Thyroid gland (tissue), 4 donors: ENCODE results near the gene ELAVL4. TPM values are rescaled to one million over a fixed set of nuclear protein-coding genes. Genes with fewer than 3 reads are reported as not detected.
"Not testable (repeated sequence)": the region's sequence is repeated elsewhere in the genome, so short reads cannot be mapped to it uniquely, and the experiment has no call there.

Source experiments
- DNase-seq, 2 donors: peaks; one replicate each; pipeline ENCODE4 v3.0.0-alpha.2; 2019
- H3K27ac ChIP-seq, 3 donors: fragments of 200-600 bp; sonication (generic); 1 replicate in 2 of 3; 2 replicates in 1 of 3; pipeline ENCODE4 v1.5.1; 2016 to 2019; ENCODE audit warnings: mild to moderate bottlenecking in 1 of 3, moderate library complexity in 1 of 3
- H3K27me3 ChIP-seq: fragments of 200-600 bp; sonication (generic); one replicate; pipeline ENCODE4 v1.5.1; 2019
- H3K36me3 ChIP-seq, 2 donors: fragments of 200-600 bp; sonication (generic); one replicate each; pipeline ENCODE4 v1.5.1; 2016 to 2019
- H3K4me1 ChIP-seq, 2 donors: fragments of 200-600 bp; sonication (generic); one replicate each; pipeline ENCODE4 v1.5.1; 2017 to 2019
- H3K4me3 ChIP-seq, 3 donors: fragments of 200-600 bp; sonication (generic); replicated peaks in 1 of 3; 1 replicate in 2 of 3; 2 replicates in 1 of 3; pipeline ENCODE4 v1.5.1; 2016; ENCODE audit warnings: mild to moderate bottlenecking in 1 of 3
- H3K9me3 ChIP-seq: fragments of 200-600 bp; sonication (generic); one replicate; pipeline ENCODE4 v1.5.1; 2017
- POLR2A ChIP-seq, 2 donors: fragments of 450-650 bp; IDR thresholded peaks; one replicate each; pipeline ENCODE4 v1.6.1; 2017; ENCODE audit warnings: antibody characterized with exemption in 2 of 2, mild to moderate bottlenecking in 2 of 2, moderate library complexity in 1 of 2
- WGBS, 2 donors: methylation state at CpG; one replicate each; pipeline ENCODE4 v1.1.5; 2017; 5-methylcytosine and 5-hydroxymethylcytosine counted together
- intact Hi-C: fragments of 100-400 bp; cut with DNase I; formaldehyde crosslinking; loops from one replicate; pipeline ENCODE4 v1.15.1; 2023
- total RNA-seq, 4 donors: library from RNA; depleted of rRNA; stranded (reverse); fragments of >200 nt; gene quantifications; one replicate each; pipeline ENCODE4 v1.2.3, GENCODE V29; 2016
- TF ChIP-seq, protein P1 (sequence below), 6 experiments: fragments of 200-600 bp in 3 of 6; fragments of 450-650 bp in 3 of 6; sonication (generic) in 3 of 6; IDR thresholded peaks; one replicate each; pipeline ENCODE4 v1.5.1; 2016 to 2019; ENCODE audit warnings: antibody characterized with exemption in 6 of 6, mild to moderate bottlenecking in 2 of 6, inconsistent platforms in 1 of 6, moderate library complexity in 1 of 6

ELAVL4 gene
- total RNA-seq, 4 donors from 2014 or later, result not detected

DNA sequence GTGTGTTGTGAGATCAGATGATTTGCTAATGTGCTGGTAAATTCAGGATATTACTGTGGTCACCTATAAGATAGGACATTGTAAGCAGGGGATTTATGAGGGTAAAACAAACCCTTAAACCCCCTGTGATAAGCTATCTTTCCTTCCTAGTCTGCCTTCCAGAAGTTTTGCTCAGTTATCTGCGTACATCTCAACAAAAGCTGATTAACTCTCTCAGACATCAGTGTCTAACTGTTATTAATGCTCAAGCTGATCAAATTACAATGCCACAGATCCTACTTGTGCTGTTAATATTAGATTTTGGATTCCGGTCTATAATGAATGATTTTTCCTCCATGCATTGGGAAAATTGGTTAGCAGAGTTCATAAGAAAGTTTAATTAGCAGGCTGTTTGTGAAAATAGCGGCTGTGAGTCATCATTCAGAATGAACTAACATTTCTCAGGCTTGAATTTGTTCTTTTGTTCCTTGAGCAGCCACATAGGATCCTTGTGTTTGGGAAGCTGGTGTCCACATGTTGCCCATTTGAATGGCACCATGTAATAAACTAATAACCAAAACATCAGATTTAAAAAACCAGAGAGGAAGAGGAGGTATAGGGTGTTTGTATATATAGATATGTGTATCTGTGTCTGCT, 48.7 kb downstream of the ELAVL4 start:
- WGBS, 2 donors, result 91 to 94% methylated on average over 3 of the region's 3 CpGs
- Histone ChIP-seq H3K36me3 (no peaks in the 10 kb centered on the region), H3K27ac (no peak overlapping the region), H3K27me3 (no peaks in the 10 kb centered on the region), H3K4me3 (no peak overlapping the region), H3K4me1 (no peaks in the 10 kb centered on the region), H3K9me3 (no peaks in the 10 kb centered on the region)
- intact Hi-C loops, result no loop called here
- no peak for DNase-seq
- no peak for TF ChIP-seq POLR2A (IDR thresholded peaks at IDR 0.05)
- TF ChIP-seq, protein P1, sequence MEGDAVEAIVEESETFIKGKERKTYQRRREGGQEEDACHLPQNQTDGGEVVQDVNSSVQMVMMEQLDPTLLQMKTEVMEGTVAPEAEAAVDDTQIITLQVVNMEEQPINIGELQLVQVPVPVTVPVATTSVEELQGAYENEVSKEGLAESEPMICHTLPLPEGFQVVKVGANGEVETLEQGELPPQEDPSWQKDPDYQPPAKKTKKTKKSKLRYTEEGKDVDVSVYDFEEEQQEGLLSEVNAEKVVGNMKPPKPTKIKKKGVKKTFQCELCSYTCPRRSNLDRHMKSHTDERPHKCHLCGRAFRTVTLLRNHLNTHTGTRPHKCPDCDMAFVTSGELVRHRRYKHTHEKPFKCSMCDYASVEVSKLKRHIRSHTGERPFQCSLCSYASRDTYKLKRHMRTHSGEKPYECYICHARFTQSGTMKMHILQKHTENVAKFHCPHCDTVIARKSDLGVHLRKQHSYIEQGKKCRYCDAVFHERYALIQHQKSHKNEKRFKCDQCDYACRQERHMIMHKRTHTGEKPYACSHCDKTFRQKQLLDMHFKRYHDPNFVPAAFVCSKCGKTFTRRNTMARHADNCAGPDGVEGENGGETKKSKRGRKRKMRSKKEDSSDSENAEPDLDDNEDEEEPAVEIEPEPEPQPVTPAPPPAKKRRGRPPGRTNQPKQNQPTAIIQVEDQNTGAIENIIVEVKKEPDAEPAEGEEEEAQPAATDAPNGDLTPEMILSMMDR (IDR thresholded peaks at IDR 0.05), result no peak

DNA sequence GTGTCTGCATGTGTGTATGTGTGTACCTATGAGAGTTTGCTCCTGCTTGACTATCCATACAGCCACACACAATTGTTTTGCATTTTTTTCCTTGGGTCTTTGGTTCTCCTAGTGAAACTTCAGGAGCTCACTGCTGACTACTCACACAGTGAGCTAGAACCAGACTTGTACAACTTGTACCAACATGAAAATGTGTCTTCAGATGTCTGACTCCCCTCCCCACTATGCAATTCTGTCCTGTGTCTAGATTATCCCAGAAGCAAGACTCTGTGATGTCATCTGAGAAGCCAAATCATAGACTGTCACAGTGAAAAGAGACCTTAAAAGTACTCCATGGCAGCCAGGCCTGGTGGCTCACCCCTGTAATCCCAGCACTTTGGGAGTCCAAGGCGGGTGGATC, 49.7 kb downstream of the ELAVL4 start:
- no peak for DNase-seq
- no peak overlapping the region for H3K4me3 ChIP-seq
- no peak overlapping the region for H3K27ac ChIP-seq
- H3K9me3 ChIP-seq, result no peaks in the 10 kb centered on the region
- intact Hi-C loops, result no loop called here
- 91 to 100% methylated on average over 1 of the region's 1 CpG for WGBS, 2 donors
- no peaks in the 10 kb centered on the region for H3K27me3 ChIP-seq
- H3K4me1 ChIP-seq, result no peaks in the 10 kb centered on the region
- no peak for TF ChIP-seq POLR2A (IDR thresholded peaks at IDR 0.05)
- TF ChIP-seq, protein P1 (IDR thresholded peaks at IDR 0.05), result no peak
- H3K36me3 ChIP-seq, result no peaks in the 10 kb centered on the region

DNA sequence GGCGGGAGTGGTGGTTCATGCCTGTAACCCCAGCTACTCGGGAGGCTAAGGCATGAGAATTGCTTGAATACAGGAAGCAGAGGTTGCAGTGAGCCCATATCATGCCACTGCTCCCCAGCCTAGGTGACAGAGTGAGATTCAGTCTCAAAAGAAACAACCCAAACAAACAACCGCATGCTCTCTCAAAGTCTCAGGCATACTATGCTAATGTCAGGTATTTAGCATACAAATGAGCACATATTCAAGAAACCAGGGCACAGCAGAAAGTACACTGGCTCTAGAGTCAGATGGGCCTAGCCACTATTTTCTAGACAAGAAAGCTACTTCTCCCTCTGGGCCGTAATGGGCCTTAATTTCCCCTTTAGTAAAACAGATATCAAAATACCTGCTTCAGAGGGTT, 55.0 kb downstream of the ELAVL4 start:
- H3K27ac ChIP-seq, result no peak overlapping the region
- H3K27me3 ChIP-seq, result no peaks in the 10 kb centered on the region
- H3K9me3 ChIP-seq, result no peaks in the 10 kb centered on the region
- WGBS, 2 donors, result 79 to 84% methylated on average over 4 of the region's 4 CpGs
- H3K36me3 ChIP-seq, result no peaks in the 10 kb centered on the region
- no peak overlapping the region for H3K4me3 ChIP-seq
- no peak for DNase-seq
- H3K4me1 ChIP-seq, result no peaks in the 10 kb centered on the region
- TF ChIP-seq, protein P1 (IDR thresholded peaks at IDR 0.05), result no peak
- TF ChIP-seq POLR2A (IDR thresholded peaks at IDR 0.05), result no peak
- intact Hi-C loops, result no loop called here

DNA sequence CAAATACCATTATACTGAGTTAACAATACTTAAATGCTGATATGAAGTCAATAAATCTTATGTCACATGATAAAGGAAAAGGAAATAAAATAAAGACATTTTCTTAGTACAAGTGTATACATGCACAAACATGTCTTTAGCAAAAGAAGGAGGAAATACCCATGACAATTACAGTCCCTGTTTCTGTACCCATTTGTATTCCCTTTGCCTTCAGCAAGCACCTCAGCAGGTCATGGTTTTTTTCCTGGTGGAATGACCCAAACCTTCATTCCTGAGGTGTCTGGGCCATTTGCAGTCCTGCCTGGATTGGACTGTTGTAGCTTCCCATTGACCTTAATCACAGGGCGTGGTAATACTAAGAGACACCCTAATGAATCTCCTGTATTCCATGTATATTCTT, 57.6 kb downstream of the ELAVL4 start:
- H3K4me1 ChIP-seq, H3K36me3 ChIP-seq, H3K27ac ChIP-seq, intact Hi-C loops, DNase-seq, H3K9me3 ChIP-seq, H3K27me3 ChIP-seq, H3K4me3 ChIP-seq: not testable (repeated sequence)
- WGBS, 2 donors, result 85 to 97% methylated on average over 1 of the region's 1 CpG

DNA sequence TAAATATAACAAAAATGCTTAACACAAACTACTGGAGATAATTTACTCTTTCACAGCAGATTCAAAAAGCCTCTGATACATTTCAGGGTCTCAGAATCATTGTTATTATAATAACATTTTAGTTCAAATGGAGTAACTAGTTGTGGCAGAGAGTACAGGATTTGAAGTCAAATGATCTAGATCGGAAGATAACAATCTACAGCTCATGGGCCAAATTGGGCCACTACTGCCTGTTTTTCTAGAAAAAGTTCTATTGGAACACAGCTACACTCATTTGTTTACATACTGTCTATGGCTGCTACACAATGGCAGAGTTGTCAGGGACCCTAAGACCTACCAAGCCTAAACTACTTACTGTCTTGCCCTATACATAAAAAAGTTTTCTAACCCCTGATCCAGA, 63.6 kb downstream of the ELAVL4 start:
- intact Hi-C loops, result no loop called here
- TF ChIP-seq, protein P1 (IDR thresholded peaks at IDR 0.05), result no peak
- TF ChIP-seq POLR2A (IDR thresholded peaks at IDR 0.05), result no peak
- Histone ChIP-seq H3K27ac (no peak overlapping the region), H3K9me3 (no peaks in the 10 kb centered on the region), H3K36me3 (no peaks in the 10 kb centered on the region), H3K4me1 (no peaks in the 10 kb centered on the region), H3K27me3 (no peaks in the 10 kb centered on the region), H3K4me3 (no peak overlapping the region)
- no peak for DNase-seq
- WGBS, 2 donors, result 82 to 93% methylated on average over 1 of the region's 1 CpG

DNA sequence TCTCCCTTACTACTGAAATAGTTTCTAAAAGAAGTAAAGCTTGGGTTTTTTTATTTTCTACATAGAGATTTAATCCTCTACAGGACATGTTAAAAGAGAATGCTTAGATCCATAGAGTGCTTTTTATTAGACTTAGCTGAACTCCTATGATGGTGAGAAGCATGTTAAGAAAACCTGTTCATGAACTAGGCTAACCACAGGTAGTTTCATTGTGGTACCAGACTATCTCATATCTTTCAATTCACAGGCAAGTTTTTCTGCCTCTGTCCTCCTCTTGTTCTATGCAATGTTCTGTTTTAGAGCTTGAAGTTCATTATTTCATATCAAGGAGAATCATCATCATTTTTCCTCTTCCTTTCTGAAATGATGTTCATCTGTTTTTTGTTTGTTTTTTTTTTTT, 65.4 kb downstream of the ELAVL4 start:
- no peak for DNase-seq
- H3K27ac ChIP-seq, result no peak overlapping the region
- H3K27me3 ChIP-seq, result no peaks in the 10 kb centered on the region
- H3K4me3 ChIP-seq, result no peak overlapping the region
- TF ChIP-seq, protein P1 (IDR thresholded peaks at IDR 0.05), result no peak
- no peak for TF ChIP-seq POLR2A (IDR thresholded peaks at IDR 0.05)
- no peaks in the 10 kb centered on the region for H3K36me3 ChIP-seq
- no peaks in the 10 kb centered on the region for H3K4me1 ChIP-seq
- no peaks in the 10 kb centered on the region for H3K9me3 ChIP-seq
- intact Hi-C loops, result no loop called here
